GM21737 (cell line): Measurements from ENCODE around the gene CD300A.
"Not testable (repeated sequence)": the region's sequence is repeated elsewhere in the genome, so short reads cannot be mapped to it uniquely, and the experiment has no call there.

Source experiments
- ATAC-seq: cut with Tn5 transposase; IDR thresholded peaks from one replicate; pipeline ENCODE4 v1.9.1; 2021; ENCODE audit warnings: mild to moderate bottlenecking, moderate library complexity; ENCODE audit not compliant: unreplicated experiment

CD300A gene

GRCh38 chr17:74518413-74518981 is 52.1 kb downstream of the CD300A start:
- not testable (repeated sequence) for ATAC-seq

- no peak for ATAC-seq
These were observed 53.6 kb downstream of the CD300A start for GRCh38 chr17:74520016-74520434.

- ATAC-seq, result no peak
These were observed 54.5 kb downstream of the CD300A start for GRCh38 chr17:74520790-74521480.

- ATAC-seq, result no peak
These were observed 55.3 kb downstream of the CD300A start for GRCh38 chr17:74521701-74522201.

GRCh38 chr17:74522381-74523105 is 56.1 kb downstream of the CD300A start:
- ATAC-seq, result no peak

- no peak for ATAC-seq
These were observed 56.9 kb downstream of the CD300A start for GRCh38 chr17:74523308-74523707.

- ATAC-seq, result no peak
These were observed 58.4 kb downstream of the CD300A start for GRCh38 chr17:74524653-74525464.

GRCh38 chr17:74525465-74525725 is 59.0 kb downstream of the CD300A start:
- no peak for ATAC-seq

GRCh38 chr17:74525781-74526288 is 59.4 kb downstream of the CD300A start:
- no peak for ATAC-seq

GRCh38 chr17:74526681-74527080 is 60.2 kb downstream of the CD300A start:
- ATAC-seq, result no peak

- no peak for ATAC-seq
These were observed 60.6 kb downstream of the CD300A start for GRCh38 chr17:74527081-74527480.

GRCh38 chr17:74527756-74528155 is 61.3 kb downstream of the CD300A start:
- ATAC-seq, result no peak

- peak; percentile 79 for ATAC-seq
These were observed 62.2 kb downstream of the CD300A start for GRCh38 chr17:74528491-74529199.

GRCh38 chr17:74529243-74529642 is 62.8 kb downstream of the CD300A start:
- ATAC-seq, result no peak

- no peak for ATAC-seq
These were observed 64.4 kb downstream of the CD300A start for GRCh38 chr17:74530831-74531150.

GRCh38 chr17:74531231-74531761 is 64.9 kb downstream of the CD300A start, which contains the start of gene CD300LB:
Gene CD300LB (minus strand): TSS chr17:74531475. CDS start chr17:74531350, 125 bp downstream.
- no peak for ATAC-seq

- ATAC-seq, result no peak
These were observed 65.7 kb downstream of the CD300A start for GRCh38 chr17:74532115-74532514.
